ENCODE data around the gene EBLN2.

EBLN2 gene

GRCh38 chr3:73061416-73061815 lies at the start of gene EBLN2:
TSS of gene EBLN2 (plus strand) at chr3:73061659. CDS start at chr3:73062082, 423 bp downstream.
- DNase-seq (ENCODE audit: low read depth) = peak; percentile 21

DNA sequence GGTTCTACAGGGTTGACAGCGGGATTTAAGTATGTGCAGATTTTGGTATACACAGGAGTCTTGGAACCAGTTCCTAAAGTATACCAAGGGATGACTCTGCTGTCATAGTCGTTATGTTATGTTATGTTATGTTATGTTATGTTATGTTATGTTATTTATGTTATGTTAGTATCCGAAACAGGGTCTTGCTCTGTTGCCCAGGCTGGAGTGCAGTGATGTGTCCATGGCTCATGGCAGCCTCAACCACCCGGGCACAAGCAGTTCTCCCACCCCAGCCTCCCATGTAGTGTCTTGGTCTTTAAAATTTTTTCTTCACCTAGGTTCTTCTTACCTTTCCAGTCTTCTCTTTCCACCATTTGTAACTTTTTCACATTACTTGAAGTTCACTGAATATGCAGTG lies 43.2 kb upstream of the EBLN2 start:
- no peak for DNase-seq (ENCODE audit: low read depth)

- no peak for DNase-seq (ENCODE audit: low read depth)
Observed at GRCh38 chr3:73018790-73019441, 42.5 kb upstream of the EBLN2 start.

GRCh38 chr3:73021301-73021835 lies 40.1 kb upstream of the EBLN2 start:
- no peak for DNase-seq (ENCODE audit: low read depth)

GRCh38 chr3:73024836-73025235 lies 36.6 kb upstream of the EBLN2 start:
- DNase-seq (ENCODE audit: low read depth) = no peak

DNA sequence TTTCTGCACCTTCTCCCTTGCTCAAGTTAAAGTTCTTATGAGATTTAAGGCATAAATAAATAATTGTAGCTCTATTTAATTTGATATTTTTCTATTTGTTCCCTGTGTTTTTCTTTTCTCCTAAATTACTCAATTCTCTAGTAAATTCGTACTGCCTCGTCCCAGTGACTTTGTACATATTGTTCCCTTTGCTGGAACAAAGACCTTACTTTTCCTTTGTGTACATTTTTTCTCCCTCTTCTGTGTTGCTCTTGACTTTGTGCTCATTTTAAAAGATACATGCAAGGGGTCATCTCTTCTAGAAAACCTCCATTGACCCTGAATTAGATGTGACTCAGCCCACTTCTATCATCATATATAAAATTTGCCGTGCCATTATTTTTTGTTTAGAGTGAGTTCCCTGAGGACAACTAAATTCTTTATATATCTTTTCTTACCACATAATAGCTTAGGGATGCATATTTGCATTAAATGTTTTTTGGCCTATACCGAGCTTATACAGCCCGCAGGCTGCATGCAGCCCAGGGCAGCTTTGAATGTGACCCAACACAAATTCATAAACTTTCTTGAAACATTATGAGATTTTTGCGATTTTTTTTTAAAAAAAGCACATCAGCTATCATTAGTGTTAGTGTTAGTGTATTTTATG lies 35.2 kb upstream of the EBLN2 start:
- no peak for DNase-seq (ENCODE audit: low read depth)

DNA sequence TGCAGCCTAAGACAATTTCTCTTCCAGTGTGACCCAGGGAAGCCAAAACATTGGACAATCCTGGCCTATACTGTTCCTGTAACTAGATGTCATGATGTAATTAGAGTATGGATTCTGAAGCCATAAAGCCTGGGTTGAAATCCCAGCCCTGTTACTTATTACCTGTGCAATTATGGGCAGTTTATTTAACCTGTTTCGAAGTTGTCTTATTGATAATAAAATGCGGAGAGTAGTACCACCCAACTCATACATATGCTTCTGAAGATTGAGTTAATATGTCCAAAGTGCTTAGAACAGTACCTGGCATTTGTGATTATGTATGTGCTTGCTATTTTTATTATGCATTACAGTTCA lies 34.7 kb upstream of the EBLN2 start:
- DNase-seq (ENCODE audit: low read depth) = no peak

- DNase-seq (ENCODE audit: low read depth) = no peak
Observed at GRCh38 chr3:73028803-73029202, 32.7 kb upstream of the EBLN2 start.

DNA sequence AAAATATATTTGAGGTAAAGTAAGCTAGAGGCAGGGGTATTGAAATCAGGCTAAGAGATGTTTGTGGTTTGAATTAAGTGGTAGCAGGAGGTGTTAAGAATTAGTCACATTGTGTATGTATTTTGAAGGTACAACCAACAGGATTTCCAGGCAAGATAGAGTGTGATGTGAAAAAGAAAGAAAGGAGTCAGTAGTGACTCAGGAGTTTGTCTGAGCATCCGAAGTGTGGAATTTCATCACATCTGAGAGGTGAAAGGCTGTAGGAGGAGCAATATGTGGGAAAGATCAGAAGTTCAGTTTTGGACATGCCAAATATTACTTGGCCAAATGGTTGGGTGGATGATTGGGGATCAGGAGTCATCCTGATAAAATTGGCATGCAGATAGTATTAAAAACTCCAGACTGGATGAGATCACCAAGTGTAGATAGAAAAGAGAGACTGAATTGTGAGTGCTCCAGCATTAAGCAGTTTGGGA lies 32.1 kb upstream of the EBLN2 start:
- DNase-seq (ENCODE audit: low read depth) = peak; percentile 94

DNA sequence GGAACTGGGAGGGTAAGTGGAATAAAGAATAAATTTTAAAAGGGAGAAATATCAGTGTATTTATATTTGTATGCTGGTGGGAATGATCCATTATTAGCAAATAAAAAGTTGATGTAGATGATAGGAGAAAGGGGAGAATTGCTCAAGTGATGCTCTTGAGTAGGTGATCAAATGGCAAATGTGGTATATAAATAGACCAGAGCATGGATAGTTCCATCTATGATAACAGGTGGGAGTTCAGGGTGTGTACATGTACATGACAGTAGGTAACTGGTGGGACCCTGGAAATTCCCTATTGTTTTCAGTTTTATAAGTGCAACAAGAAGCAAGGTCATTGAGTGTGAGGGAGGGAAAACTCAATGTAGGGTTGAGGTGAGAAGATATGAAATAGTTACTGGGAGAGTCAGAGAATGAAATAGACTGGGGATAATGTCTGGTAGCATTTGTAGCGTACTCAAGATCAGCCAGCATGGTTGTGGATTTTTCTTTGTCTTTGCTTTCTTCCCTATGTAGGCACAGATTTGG lies 31.3 kb upstream of the EBLN2 start:
- no peak for DNase-seq (ENCODE audit: low read depth)

DNA sequence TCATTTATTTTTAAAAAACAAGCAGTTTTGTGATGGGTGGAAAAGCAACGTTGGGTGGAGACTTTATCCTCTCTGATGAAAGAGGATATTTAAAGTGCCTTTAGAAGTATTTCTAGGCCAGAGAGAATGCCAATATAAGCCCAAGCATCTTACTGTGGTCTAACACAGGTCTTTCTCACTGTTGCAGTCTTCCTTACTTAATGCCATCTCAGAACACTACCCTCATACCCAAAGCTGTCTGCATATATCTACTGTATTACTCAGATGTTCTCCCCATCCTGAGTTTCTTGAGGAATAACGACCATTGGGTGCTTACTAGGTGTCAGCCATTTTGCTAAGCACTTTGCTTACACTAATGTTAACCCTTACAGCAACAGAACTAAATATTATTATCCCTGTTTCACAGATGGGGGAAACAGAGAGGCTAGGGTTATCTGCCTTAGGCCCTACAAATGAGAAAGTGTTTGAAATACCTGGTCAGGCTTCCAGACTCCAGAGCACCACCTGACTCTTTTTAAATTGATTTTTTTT lies 29.8 kb upstream of the EBLN2 start:
- DNase-seq (ENCODE audit: low read depth) = no peak

DNA sequence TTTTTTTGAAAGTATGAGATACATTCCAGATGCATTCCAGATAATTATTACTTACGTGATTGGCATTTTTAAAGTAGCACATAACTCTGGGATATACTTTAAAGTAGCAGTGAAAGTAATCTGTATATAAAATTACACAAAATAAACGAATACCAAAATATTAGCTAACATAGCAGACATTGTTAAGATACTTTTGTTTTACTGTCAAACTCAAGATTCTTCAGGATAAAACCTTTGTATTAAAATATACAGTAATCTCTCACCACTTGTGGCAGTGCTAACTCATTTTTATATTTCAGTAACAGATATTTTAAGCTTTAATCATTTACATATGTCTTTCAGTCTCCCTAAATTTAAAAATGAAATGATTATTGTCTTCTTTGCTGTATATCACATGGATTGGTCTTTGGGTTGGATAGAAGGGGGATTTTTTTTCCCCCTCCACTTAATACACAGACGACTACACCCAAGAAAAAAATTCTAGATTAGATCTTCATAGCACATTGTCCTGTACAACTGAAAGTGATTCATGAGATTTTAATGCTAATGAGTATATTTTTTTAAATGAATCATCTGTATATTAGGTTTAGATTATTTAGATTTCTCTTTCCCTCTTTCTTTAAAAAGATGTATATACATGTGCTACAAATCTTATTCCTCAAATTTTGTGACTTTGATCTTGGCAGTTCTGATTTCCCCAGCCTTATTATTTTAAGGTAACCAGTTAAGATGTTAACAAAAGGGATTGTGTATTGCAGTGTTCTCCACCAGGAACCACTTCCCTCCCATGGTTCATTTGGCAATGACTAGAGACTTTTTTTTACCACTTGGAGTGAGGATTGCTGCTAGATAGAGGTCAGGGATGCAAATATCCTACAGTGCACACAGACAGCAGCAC lies 24.5 kb upstream of the EBLN2 start:
- peak; percentile 65 for DNase-seq (ENCODE audit: low read depth)

DNA sequence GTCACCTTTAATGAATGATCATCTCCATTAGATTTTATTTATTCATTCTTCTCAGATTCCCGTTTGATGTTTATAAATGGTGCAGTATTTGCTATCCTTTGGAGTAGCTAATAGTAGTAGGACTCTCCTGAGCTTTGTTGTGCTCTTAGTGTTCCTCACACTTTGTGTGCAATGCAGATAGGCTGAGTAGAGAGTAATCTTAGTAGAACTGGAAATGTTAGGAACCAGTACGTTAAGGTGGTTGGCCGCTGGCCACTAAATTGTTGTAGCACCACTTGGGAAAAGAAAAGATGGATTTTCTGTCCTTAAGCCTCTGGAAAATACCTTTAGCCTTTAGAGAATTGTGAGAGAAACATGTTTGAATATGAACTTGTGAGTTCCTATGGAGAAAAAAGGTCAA lies 19.9 kb upstream of the EBLN2 start:
- DNase-seq (ENCODE audit: low read depth) = no peak

GRCh38 chr3:73043414-73043813 lies 18.0 kb upstream of the EBLN2 start:
- DNase-seq (ENCODE audit: low read depth) = no peak

- peak; percentile 79 for DNase-seq (ENCODE audit: low read depth)
Observed at GRCh38 chr3:73045391-73045790, 16.1 kb upstream of the EBLN2 start.

DNA sequence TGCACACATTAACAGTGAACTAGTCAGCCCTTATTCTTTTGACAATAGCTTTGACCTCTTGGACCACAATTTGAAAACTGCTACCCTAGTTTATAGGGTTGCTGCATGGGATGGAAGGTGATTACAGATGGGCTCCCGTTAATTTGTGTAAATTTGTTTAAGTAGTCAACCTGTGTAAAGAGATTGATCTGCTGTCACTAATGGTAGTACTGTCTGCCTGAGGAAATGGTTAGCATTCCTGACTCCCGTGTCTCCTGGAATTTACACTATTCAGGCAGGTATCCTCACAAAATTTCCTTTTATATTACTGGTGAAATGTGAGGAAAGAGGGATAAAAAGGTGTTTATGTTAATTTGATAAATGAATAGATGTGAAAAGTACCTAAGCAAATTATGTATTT lies 15.3 kb upstream of the EBLN2 start:
- DNase-seq (ENCODE audit: low read depth) = no peak

DNA sequence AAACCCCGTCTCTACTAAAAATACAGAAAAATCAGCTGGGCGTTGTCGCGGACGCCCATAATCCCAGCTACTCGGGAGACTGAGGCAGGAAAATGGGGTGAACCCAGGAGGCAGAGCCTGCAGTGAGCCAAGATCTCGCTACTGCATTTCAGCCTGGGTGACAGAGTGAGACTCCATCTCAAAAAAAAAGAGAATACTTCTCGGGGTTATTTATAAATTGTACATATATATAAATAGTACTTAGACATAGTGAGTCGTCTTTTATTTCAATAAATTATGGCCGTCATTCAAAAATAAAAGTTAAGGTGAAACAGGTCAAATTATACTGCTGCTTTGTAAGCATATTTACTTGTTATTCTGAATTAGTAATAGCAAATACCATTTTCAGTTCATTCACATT lies 12.1 kb upstream of the EBLN2 start:
- no peak for DNase-seq (ENCODE audit: low read depth)

DNA sequence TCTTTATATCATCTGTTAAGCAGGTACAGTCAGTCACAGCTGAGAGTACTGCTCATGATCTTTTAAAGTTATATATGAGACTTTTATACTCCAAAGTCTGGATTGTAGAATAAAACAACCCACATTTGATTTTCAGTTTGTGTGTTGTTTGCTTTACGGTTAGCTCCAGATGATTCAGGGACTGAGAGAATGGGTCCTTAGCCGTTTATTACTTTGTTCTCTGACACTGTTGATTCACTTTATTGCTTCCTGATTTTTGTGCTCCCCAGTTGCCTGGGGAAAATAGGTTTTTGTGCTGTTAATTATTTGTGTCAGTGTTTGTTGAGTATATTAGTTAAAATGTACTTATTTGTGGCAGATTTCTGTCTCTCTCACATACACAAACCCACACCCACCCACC lies 8.6 kb upstream of the EBLN2 start:
- no peak for DNase-seq (ENCODE audit: low read depth)

- no peak for DNase-seq (ENCODE audit: low read depth)
Observed at GRCh38 chr3:73055583-73055982, 5.9 kb upstream of the EBLN2 start.

DNA sequence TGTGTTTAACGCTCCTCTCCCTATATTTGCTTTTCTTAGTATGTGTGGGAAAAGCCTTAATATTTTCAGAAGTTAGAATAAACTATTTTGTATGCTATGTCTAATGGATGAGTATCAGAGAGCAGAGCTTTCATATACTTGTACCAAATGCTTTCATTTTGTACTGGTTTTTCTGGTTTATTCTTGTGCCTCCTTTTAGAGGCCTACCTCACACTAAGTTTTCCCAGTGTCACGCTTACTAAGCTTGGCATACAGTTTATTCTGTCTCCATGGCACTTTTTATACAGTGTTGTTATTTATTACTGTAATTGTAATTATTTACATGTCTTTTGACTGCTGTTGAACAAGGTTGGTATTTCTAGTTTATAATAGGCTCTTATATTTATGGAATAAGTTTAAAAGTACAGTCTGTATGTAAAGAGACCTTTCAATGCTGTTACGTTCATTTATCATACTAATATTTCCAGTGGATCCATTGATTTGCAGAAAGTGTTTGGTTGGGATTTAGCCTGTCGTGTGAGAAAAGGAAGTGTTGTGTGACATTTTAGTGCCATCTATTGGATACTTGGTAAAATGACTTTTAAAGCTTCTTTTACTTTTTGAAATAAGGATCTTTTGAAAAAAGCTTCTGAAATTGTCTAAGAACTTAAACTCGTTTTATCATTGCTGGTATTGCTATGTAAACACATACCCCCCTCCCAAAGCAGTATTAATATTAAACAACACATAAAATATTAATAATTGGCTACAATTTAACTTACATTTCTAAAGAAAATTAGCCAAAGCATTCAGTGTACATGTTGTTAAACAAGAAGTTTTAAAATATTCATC lies 5.2 kb upstream of the EBLN2 start:
- peak; percentile 58 for DNase-seq (ENCODE audit: low read depth)

GRCh38 chr3:73056845-73057150 lies 4.7 kb upstream of the EBLN2 start:
- DNase-seq (ENCODE audit: low read depth) = no peak
